K562 treated with DMSO at 1 percent for 24 hours (cell line): ENCODE measurements around the gene UBLCP1. TPM values are rescaled to one million over a fixed set of nuclear protein-coding genes. Genes with fewer than 3 reads are reported as not detected.

Experiments used
- total RNA-seq: library from RNA; unstranded; fragments of 300-600 nt; gene quantifications from 2 replicates; pipeline ENCODE4 v1.2.3, GENCODE V29; 2022; ENCODE audit warnings: low read depth; ENCODE audit not compliant: insufficient read depth

The UBLCP1 gene, protein sequence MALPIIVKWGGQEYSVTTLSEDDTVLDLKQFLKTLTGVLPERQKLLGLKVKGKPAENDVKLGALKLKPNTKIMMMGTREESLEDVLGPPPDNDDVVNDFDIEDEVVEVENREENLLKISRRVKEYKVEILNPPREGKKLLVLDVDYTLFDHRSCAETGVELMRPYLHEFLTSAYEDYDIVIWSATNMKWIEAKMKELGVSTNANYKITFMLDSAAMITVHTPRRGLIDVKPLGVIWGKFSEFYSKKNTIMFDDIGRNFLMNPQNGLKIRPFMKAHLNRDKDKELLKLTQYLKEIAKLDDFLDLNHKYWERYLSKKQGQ
- total RNA-seq = 15.7 and 16.5 TPM in 2 replicates

DNA sequence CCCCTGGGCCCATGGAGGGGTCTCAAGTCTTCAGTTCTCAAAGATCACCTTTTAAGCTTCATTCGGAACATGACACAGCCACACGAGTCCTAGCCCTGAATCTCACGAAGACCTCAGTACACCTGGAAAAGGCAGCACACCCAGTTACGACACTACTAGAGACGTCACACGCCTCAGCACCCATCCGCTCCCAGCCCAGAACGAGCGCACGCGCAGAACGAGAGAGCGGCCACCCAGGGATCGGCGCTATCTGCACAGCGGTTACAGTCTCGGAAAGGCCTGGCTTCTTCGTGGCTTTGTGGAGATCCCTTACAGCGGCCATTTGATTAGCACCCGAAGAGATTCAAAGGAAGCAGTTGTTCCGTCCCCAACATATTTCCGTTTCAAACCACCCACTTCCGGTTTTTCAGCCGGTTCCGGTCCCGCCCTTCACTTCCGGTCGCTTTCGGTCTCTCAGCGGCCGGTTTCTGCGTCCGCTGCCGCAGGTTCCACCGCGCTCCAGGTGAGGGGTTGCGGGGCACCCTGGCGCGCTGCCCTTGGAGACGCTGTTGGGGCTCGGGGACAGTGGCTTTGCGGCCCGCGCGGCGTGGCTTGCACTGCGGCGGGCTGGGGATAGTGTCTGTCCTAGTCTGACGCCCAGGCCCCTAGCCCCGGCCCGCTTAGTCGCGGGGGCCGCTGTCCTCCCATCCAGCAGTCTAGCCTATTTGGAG, at the start of gene UBLCP1:
TSS of gene UBLCP1 (plus strand) at position 432 of the 710 bp plus-strand sequence. CDS start 5,626 bp downstream, outside the sequence.

DNA sequence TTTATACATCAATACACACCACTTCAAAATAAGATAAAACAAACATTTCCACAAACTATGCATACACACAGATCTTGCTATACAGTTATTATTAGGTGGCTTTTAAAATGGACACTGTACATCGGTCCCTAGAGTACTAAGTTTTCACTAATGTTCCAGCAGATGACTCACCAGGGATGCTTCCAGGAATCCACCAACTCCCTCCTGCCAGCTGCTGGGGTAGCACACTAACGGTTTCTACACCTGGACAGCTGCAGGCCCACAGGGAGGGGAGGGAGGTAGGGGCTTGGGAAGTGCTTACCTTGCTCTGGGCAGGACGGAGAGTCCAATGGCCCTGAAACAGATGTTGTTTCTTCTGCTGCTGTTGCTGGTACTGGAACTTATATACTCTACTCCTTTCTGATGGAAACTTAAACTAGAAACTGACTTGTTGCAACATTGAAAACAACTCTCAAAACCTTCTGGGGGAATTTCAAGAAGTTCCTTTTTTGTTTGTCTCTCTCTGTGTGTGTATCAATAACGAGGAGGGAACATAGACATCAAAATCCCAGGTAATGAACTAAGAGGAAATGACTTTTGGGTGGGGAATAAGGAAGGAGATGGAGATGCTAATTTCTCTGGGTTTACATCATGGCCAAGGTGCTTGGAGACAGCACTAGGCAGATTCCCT, 67.2 kb downstream of the UBLCP1 start, which contains the start of gene IL12B:
TSS of gene IL12B (minus strand) at position 357 of the 670 bp plus-strand sequence. CDS start 3,705 bp downstream, outside the sequence.

Other genes with a start within 250 kb of the UBLCP1 start
- 0.10 TPM in 1 of 2 replicates, not detected in the other for gene EBF1, start 163.4 kb upstream of the UBLCP1 start, total RNA-seq
- gene RNF145, start 53.7 kb upstream of the UBLCP1 start, total RNA-seq = 32.3 and 37.7 TPM in 2 replicates
- gene IL12B, start 67.2 kb downstream of the UBLCP1 start, total RNA-seq = not detected in 2 replicates